GM18505 (cell line): ENCODE data around the gene ACADL.

Source experiments
- ATAC-seq: cut with Tn5 transposase; IDR thresholded peaks from one replicate; pipeline ENCODE4 v1.9.1; 2021; ENCODE audit not compliant: unreplicated experiment
- POLR2A ChIP-seq: IDR thresholded peaks from 4 replicates; pipeline ENCODE4 v1.6.1; 2011; ENCODE audit warnings: borderline replicate concordance; ENCODE audit not compliant: insufficient read depth, insufficient read length; ENCODE audit errors: extremely low read depth

The ACADL gene

GRCh38 chr2:210227290-210228088 lies 2.2 kb upstream of the ACADL start:
- ATAC-seq, result no peak
- no peak for TF ChIP-seq POLR2A

GRCh38 chr2:210226223-210226622 lies 976 bp upstream of the ACADL start:
- no peak for ATAC-seq
- TF ChIP-seq POLR2A, result no peak

- no peak for ATAC-seq
Measured at GRCh38 chr2:210224591-210224940, 681 bp downstream of the ACADL start.

GRCh38 chr2:210215120-210215519 lies 10.1 kb downstream of the ACADL start:
- no peak for TF ChIP-seq POLR2A
- no peak for ATAC-seq

More at GRCh38 chr2:210224591-210224940, 681 bp downstream of the ACADL start:
- no peak for TF ChIP-seq POLR2A

GRCh38 chr2:210210185-210210584 lies 15.1 kb downstream of the ACADL start:
- ATAC-seq, result no peak
- no peak for TF ChIP-seq POLR2A

- TF ChIP-seq POLR2A, result no peak
- ATAC-seq, result no peak
Measured at GRCh38 chr2:210207929-210208328, 17.3 kb downstream of the ACADL start.

- no peak for TF ChIP-seq POLR2A
- no peak for ATAC-seq
Measured at GRCh38 chr2:210203558-210203957, 21.7 kb downstream of the ACADL start.

GRCh38 chr2:210203147-210203546 lies 22.1 kb downstream of the ACADL start:
- TF ChIP-seq POLR2A, result no peak
- ATAC-seq, result no peak

- no peak for ATAC-seq
- TF ChIP-seq POLR2A, result no peak
Measured at GRCh38 chr2:210199854-210200253, 25.4 kb downstream of the ACADL start.

- no peak for TF ChIP-seq POLR2A
- ATAC-seq, result no peak
Measured at GRCh38 chr2:210199186-210199765, 26.0 kb downstream of the ACADL start.

- TF ChIP-seq POLR2A, result no peak
- ATAC-seq, result no peak
Measured at GRCh38 chr2:210198326-210198725, 26.9 kb downstream of the ACADL start.

- no peak for TF ChIP-seq POLR2A
- no peak for ATAC-seq
Measured at GRCh38 chr2:210197720-210198119, 27.5 kb downstream of the ACADL start.

- no peak for TF ChIP-seq POLR2A
- no peak for ATAC-seq
Measured at GRCh38 chr2:210195101-210195852, 30.0 kb downstream of the ACADL start.

GRCh38 chr2:210190345-210190744 lies 34.9 kb downstream of the ACADL start:
- no peak for ATAC-seq
- TF ChIP-seq POLR2A, result no peak
